Activated T-cell treated with anti-CD3 and anti-CD28 coated beads, Interleukin-2, amount 50 U/mL, for 24 hours (primary cell): ENCODE data around the gene PITPNC1.

Experiments used
- DNase-seq: peaks from one replicate; pipeline ENCODE4 v3.0.0-alpha.2; 2020
- H3K27ac Mint-ChIP-seq: 2 replicates; pipeline ENCODE4 v1.8.0; 2020; ENCODE audit warnings: mild to moderate bottlenecking, mixed read lengths
- H3K27me3 Mint-ChIP-seq: 2 replicates; pipeline ENCODE4 v1.8.0; 2020; ENCODE audit warnings: mixed read lengths
- H3K36me3 Mint-ChIP-seq: 2 replicates; pipeline ENCODE4 v1.8.0; 2020; ENCODE audit warnings: low read depth, mixed read lengths
- H3K4me1 Mint-ChIP-seq: 2 replicates; pipeline ENCODE4 v1.8.0; 2020; ENCODE audit warnings: low read depth, mixed read lengths
- H3K4me3 Mint-ChIP-seq: 2 replicates; pipeline ENCODE4 v1.8.0; 2020; ENCODE audit warnings: mild to moderate bottlenecking, moderate library complexity, mixed read lengths
- H3K9me3 Mint-ChIP-seq: 2 replicates; pipeline ENCODE4 v1.8.0; 2020; ENCODE audit warnings: mixed read lengths

The PITPNC1 gene

GRCh38 chr17:67360880-67361279 is 16.2 kb upstream of the PITPNC1 start:
- no peaks in the 10 kb centered on the region for H3K9me3 Mint-ChIP-seq

GRCh38 chr17:67362173-67362572 is 14.9 kb upstream of the PITPNC1 start:
- no peak for DNase-seq
- Mint-ChIP-seq H3K4me3 (peak overlapping the region; percentile 91), H3K4me1 (peaks cover 85% of the 10 kb centered on the region), H3K9me3 (no peaks in the 10 kb centered on the region), H3K27ac (peak overlapping the region; percentile 81), H3K36me3 (peaks cover 86% of the 10 kb centered on the region), H3K27me3 (no peaks in the 10 kb centered on the region)

More at GRCh38 chr17:67360880-67361279, 16.2 kb upstream of the PITPNC1 start:
- peak overlapping the region; percentile 88 for H3K27ac Mint-ChIP-seq
- peak overlapping the region; percentile 28 for H3K4me3 Mint-ChIP-seq
- H3K27me3 Mint-ChIP-seq: no peaks in the 10 kb centered on the region
- DNase-seq: no peak
- H3K36me3 Mint-ChIP-seq: peaks cover 92% of the 10 kb centered on the region
- peaks cover 82% of the 10 kb centered on the region for H3K4me1 Mint-ChIP-seq

GRCh38 chr17:67364847-67365737 is 12.0 kb upstream of the PITPNC1 start:
- no peaks in the 10 kb centered on the region for H3K9me3 Mint-ChIP-seq
- H3K27me3 Mint-ChIP-seq: no peaks in the 10 kb centered on the region
- peak overlapping the region; percentile 99 for H3K27ac Mint-ChIP-seq
- H3K4me1 Mint-ChIP-seq: peaks cover 63% of the 10 kb centered on the region
- no peak for DNase-seq
- H3K36me3 Mint-ChIP-seq: peaks cover 61% of the 10 kb centered on the region
- H3K4me3 Mint-ChIP-seq: peak overlapping the region; percentile 91

GRCh38 chr17:67365738-67366192 is 11.3 kb upstream of the PITPNC1 start:
- no peak for DNase-seq
- peak overlapping the region; percentile 99 for H3K27ac Mint-ChIP-seq
- H3K27me3 Mint-ChIP-seq: no peaks in the 10 kb centered on the region
- H3K36me3 Mint-ChIP-seq: peaks cover 54% of the 10 kb centered on the region
- H3K4me3 Mint-ChIP-seq: peak overlapping the region; percentile 91
- peaks cover 56% of the 10 kb centered on the region for H3K4me1 Mint-ChIP-seq
- no peaks in the 10 kb centered on the region for H3K9me3 Mint-ChIP-seq

GRCh38 chr17:67366193-67367157 is 10.6 kb upstream of the PITPNC1 start, which contains the start of gene PSMD12:
Gene PSMD12 (minus strand): TSS chr17:67366577. CDS start chr17:67366519, 58 bp downstream.
- peak within 1 kb of the TSS; percentile 91 for H3K4me3 Mint-ChIP-seq
- H3K4me1 Mint-ChIP-seq: peaks cover 49% of the 10 kb centered on the region
- peak; percentile 98 for DNase-seq
- H3K36me3 Mint-ChIP-seq: peaks cover 47% of the 10 kb centered on the region
- no peaks in the 10 kb centered on the region for H3K27me3 Mint-ChIP-seq
- H3K9me3 Mint-ChIP-seq: no peaks in the 10 kb centered on the region
- peak within 1 kb of the TSS; percentile 99 for H3K27ac Mint-ChIP-seq

- Mint-ChIP-seq H3K9me3 (no peaks in the 10 kb centered on the region), H3K4me3 (no peak overlapping the region), H3K27me3 (no peaks in the 10 kb centered on the region), H3K27ac (no peak overlapping the region), H3K4me1 (peaks cover 24% of the 10 kb centered on the region), H3K36me3 (peaks cover 17% of the 10 kb centered on the region)
- DNase-seq: no peak
Observed at GRCh38 chr17:67369676-67370075, 7.4 kb upstream of the PITPNC1 start.

- no peaks in the 10 kb centered on the region for H3K9me3 Mint-ChIP-seq
- no peaks in the 10 kb centered on the region for H3K27me3 Mint-ChIP-seq
- no peak overlapping the region for H3K27ac Mint-ChIP-seq
- no peak for DNase-seq
- H3K4me3 Mint-ChIP-seq: no peak overlapping the region
- no peaks in the 10 kb centered on the region for H3K36me3 Mint-ChIP-seq
- peaks cover 21% of the 10 kb centered on the region for H3K4me1 Mint-ChIP-seq
Observed at GRCh38 chr17:67372751-67373150, 4.3 kb upstream of the PITPNC1 start.

GRCh38 chr17:67374329-67375053 is 2.6 kb upstream of the PITPNC1 start:
- Mint-ChIP-seq H3K4me3 (peak overlapping the region; percentile 30), H3K9me3 (no peaks in the 10 kb centered on the region), H3K36me3 (peaks cover 6% of the 10 kb centered on the region), H3K27ac (peak overlapping the region; percentile 47), H3K4me1 (peaks cover 27% of the 10 kb centered on the region), H3K27me3 (no peaks in the 10 kb centered on the region)
- peak; percentile 90 for DNase-seq

- Mint-ChIP-seq H3K27ac (peak overlapping the region; percentile 47), H3K9me3 (no peaks in the 10 kb centered on the region), H3K4me3 (no peak overlapping the region), H3K36me3 (peaks cover 11% of the 10 kb centered on the region), H3K27me3 (no peaks in the 10 kb centered on the region), H3K4me1 (peaks cover 32% of the 10 kb centered on the region)
- no peak for DNase-seq
Observed at GRCh38 chr17:67375054-67375427, 2.0 kb upstream of the PITPNC1 start.

GRCh38 chr17:67375716-67376115 is 1.4 kb upstream of the PITPNC1 start:
- H3K27me3 Mint-ChIP-seq: no peaks in the 10 kb centered on the region
- peaks cover 14% of the 10 kb centered on the region for H3K36me3 Mint-ChIP-seq
- peak overlapping the region; percentile 83 for H3K4me3 Mint-ChIP-seq
- no peaks in the 10 kb centered on the region for H3K9me3 Mint-ChIP-seq
- peaks cover 38% of the 10 kb centered on the region for H3K4me1 Mint-ChIP-seq
- no peak for DNase-seq
- H3K27ac Mint-ChIP-seq: no peak overlapping the region

- DNase-seq: no peak
- H3K4me1 Mint-ChIP-seq: peaks cover 39% of the 10 kb centered on the region
Observed at GRCh38 chr17:67376415-67376736, 705 bp upstream of the PITPNC1 start.

GRCh38 chr17:67377488-67378453 is 690 bp downstream of the PITPNC1 start:
- H3K36me3 Mint-ChIP-seq: peaks cover 16% of the 10 kb centered on the region
- H3K4me1 Mint-ChIP-seq: peaks cover 53% of the 10 kb centered on the region
- peak overlapping the region; percentile 92 for H3K27ac Mint-ChIP-seq
- no peaks in the 10 kb centered on the region for H3K27me3 Mint-ChIP-seq
- H3K4me3 Mint-ChIP-seq: peak overlapping the region; percentile 84
- DNase-seq: peak; percentile 79
- H3K9me3 Mint-ChIP-seq: no peaks in the 10 kb centered on the region

More at GRCh38 chr17:67376415-67376736, 705 bp upstream of the PITPNC1 start:
- peaks cover 14% of the 10 kb centered on the region for H3K36me3 Mint-ChIP-seq
- H3K4me3 Mint-ChIP-seq: peak overlapping the region; percentile 83
- no peaks in the 10 kb centered on the region for H3K27me3 Mint-ChIP-seq
- peak overlapping the region; percentile 89 for H3K27ac Mint-ChIP-seq
- H3K9me3 Mint-ChIP-seq: no peaks in the 10 kb centered on the region
